ENCODE results near the gene PDZD2. TPM values are rescaled to one million over a fixed set of nuclear protein-coding genes. Genes with fewer than 3 reads are reported as not detected.

The PDZD2 gene
- total RNA-seq, 3 donors from 2014 or later = 1.8 to 10.1 (median 2.1) TPM

DNA sequence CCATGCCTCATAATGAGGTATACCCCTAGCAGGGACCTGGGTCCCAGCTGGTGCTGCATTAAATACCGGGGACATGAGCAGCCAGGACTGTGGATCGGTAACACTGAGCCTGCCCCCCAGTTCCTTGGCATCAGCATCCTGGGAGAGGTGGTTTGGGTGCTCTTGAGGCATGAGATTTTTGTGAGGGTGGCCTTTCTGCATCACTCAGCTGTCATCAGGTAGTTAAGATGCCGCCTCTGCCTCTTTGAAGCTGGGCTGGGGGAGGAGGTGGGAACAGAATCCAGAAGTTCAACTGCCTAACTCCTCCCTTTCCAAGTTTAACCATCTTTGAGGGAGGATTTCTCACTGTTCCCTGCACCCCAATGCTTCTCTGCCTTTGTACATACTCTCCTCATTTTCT, 112.7 kb downstream of the PDZD2 start:
- Histone ChIP-seq H3K36me3 (ENCODE audit: low read depth) (no peaks in the 10 kb centered on the region), H3K9me3 (no peaks in the 10 kb centered on the region), H3K4me1 (ENCODE audit: low read depth) (no peaks in the 10 kb centered on the region), H3K4me3 (no peak overlapping the region)
- ATAC-seq = no peak
- TF ChIP-seq, protein P1, sequence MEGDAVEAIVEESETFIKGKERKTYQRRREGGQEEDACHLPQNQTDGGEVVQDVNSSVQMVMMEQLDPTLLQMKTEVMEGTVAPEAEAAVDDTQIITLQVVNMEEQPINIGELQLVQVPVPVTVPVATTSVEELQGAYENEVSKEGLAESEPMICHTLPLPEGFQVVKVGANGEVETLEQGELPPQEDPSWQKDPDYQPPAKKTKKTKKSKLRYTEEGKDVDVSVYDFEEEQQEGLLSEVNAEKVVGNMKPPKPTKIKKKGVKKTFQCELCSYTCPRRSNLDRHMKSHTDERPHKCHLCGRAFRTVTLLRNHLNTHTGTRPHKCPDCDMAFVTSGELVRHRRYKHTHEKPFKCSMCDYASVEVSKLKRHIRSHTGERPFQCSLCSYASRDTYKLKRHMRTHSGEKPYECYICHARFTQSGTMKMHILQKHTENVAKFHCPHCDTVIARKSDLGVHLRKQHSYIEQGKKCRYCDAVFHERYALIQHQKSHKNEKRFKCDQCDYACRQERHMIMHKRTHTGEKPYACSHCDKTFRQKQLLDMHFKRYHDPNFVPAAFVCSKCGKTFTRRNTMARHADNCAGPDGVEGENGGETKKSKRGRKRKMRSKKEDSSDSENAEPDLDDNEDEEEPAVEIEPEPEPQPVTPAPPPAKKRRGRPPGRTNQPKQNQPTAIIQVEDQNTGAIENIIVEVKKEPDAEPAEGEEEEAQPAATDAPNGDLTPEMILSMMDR (IDR thresholded peaks at IDR 0.05) = no peak
- no peak for DNase-seq
- intact Hi-C loops (cut with DNase I, micrococcal nuclease) = no loop called here

GRCh38 chr5:31753700-31754357, 114.9 kb downstream of the PDZD2 start:
- H3K4me1 ChIP-seq (ENCODE audit: low read depth) = no peaks in the 10 kb centered on the region
- TF ChIP-seq, protein P1 (IDR thresholded peaks at IDR 0.05) = no peak
- H3K36me3 ChIP-seq (ENCODE audit: low read depth) = no peaks in the 10 kb centered on the region
- intact Hi-C loops (cut with DNase I, micrococcal nuclease) = no loop called here
- H3K9me3 ChIP-seq = no peaks in the 10 kb centered on the region
- ATAC-seq = no peak
- no peak overlapping the region for H3K4me3 ChIP-seq
- DNase-seq = no peak

DNA sequence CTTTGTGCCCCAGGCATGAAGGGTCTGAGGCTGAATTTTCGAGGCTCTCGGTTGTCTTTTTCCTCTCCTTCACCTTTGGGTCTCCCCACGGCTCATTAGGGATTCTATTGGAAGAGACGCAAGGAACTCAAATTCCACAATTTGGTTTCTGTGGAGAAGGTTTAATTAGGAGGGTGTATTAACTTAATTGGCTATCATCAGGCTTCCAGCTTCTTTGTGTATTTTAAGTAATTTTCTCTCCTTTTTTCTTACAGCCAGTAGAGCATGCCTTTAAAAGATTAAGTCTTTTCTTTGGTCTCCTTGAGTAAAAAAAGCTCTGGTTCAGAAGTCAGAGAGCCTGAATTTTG, 115.4 kb downstream of the PDZD2 start:
- no peaks in the 10 kb centered on the region for H3K36me3 ChIP-seq (ENCODE audit: low read depth)
- H3K4me1 ChIP-seq (ENCODE audit: low read depth) = no peaks in the 10 kb centered on the region
- DNase-seq (no peak), ATAC-seq (no peak)
- H3K9me3 ChIP-seq = no peaks in the 10 kb centered on the region
- TF ChIP-seq, protein P1 (IDR thresholded peaks at IDR 0.05) = no peak
- intact Hi-C loops (cut with DNase I, micrococcal nuclease) = no loop called here
- H3K4me3 ChIP-seq = no peak overlapping the region

GRCh38 chr5:31754741-31755675, 116.1 kb downstream of the PDZD2 start:
- no peak for ATAC-seq
- DNase-seq = no peak
- intact Hi-C loops (cut with DNase I, micrococcal nuclease) = no loop called here
- Histone ChIP-seq H3K4me3 (no peak overlapping the region), H3K36me3 (ENCODE audit: low read depth) (no peaks in the 10 kb centered on the region), H3K9me3 (no peaks in the 10 kb centered on the region), H3K4me1 (ENCODE audit: low read depth) (no peaks in the 10 kb centered on the region)
- TF ChIP-seq, protein P1 (IDR thresholded peaks at IDR 0.05) = no peak

DNA sequence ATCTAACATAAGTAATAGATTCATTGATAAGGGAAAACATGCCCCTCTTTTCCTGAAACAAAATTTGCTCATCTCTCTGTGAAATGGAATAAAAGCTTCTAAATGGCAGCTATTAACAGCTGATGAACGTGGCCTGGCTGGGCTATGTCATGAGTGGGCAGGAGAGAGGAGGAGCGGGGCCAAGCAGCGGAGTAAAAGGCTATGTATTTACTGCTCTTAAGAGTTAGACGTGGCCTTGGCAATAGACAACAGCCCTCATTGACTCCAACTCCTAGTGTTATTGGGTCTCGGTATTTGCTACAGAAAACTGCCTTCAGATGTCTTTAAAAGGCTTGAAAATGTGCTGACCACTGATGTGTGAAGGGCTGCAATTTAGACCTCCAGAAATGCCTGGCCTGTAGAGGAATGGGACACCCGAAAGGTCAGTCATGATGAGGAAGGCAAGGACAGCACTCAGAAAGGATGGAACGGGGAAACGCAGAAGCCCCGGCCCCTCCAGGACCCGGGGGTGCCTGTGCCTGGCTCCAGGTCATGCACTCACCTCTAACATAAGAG, 116.8 kb downstream of the PDZD2 start:
- TF ChIP-seq, protein P1 (IDR thresholded peaks at IDR 0.05) = no peak
- ATAC-seq (no peak), DNase-seq (no peak)
- intact Hi-C loops (cut with DNase I, micrococcal nuclease) = no loop called here
- Histone ChIP-seq H3K36me3 (ENCODE audit: low read depth) (no peaks in the 10 kb centered on the region), H3K4me1 (ENCODE audit: low read depth) (no peaks in the 10 kb centered on the region), H3K4me3 (no peak overlapping the region), H3K9me3 (no peaks in the 10 kb centered on the region)
